Sigmoid colon (tissue), 4 donors: ENCODE results near the gene KBTBD7.

ENCODE experiments used
- POLR2AphosphoS5 ChIP-seq, 4 donors: sonication (generic); formaldehyde crosslinking; IDR thresholded peaks; one replicate each; pipeline ENCODE4 v1.6.1; 2017; ENCODE audit warnings: antibody characterized with exemption in 4 of 4
- TF ChIP-seq, protein P1 (sequence below), 4 experiments: fragments of 450-650 bp in 3 of 4; fragments of 200-600 bp in 1 of 4; IDR thresholded peaks; one replicate each; pipeline ENCODE4 v1.5.1; 2016 to 2019; ENCODE audit warnings: antibody characterized with exemption in 4 of 4, mild to moderate bottlenecking in 3 of 4, moderate library complexity in 2 of 4

DNA sequence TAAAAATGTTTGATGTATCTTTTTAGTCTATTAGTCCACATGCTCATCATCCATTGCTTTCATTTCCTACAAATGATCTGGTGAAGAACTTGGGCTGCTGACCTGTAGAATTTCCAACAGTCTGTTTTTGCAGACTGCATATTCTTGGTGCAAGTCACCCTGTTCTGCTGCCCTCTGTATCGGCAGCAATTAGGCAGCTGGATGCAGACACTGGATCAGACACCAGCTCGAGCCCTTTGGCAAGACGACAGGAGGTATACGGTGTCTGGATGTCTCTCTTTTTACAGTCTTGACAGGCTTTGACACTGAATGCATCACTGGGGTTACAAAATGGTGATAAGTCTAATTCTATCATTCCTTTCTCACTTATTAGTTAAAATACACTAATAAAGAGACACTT, 47.3 kb upstream of the KBTBD7 start:
- TF ChIP-seq, protein P1, sequence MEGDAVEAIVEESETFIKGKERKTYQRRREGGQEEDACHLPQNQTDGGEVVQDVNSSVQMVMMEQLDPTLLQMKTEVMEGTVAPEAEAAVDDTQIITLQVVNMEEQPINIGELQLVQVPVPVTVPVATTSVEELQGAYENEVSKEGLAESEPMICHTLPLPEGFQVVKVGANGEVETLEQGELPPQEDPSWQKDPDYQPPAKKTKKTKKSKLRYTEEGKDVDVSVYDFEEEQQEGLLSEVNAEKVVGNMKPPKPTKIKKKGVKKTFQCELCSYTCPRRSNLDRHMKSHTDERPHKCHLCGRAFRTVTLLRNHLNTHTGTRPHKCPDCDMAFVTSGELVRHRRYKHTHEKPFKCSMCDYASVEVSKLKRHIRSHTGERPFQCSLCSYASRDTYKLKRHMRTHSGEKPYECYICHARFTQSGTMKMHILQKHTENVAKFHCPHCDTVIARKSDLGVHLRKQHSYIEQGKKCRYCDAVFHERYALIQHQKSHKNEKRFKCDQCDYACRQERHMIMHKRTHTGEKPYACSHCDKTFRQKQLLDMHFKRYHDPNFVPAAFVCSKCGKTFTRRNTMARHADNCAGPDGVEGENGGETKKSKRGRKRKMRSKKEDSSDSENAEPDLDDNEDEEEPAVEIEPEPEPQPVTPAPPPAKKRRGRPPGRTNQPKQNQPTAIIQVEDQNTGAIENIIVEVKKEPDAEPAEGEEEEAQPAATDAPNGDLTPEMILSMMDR (IDR thresholded peaks at IDR 0.05) = no peak
- TF ChIP-seq POLR2AphosphoS5 (IDR thresholded peaks at IDR 0.05) = no peak
